ENCODE data around the gene CRTAC1. TPM values are rescaled to one million over a fixed set of nuclear protein-coding genes. Genes with fewer than 3 reads are reported as not detected.

CRTAC1 gene
- total RNA-seq, 1 donor from 2014 or later = 123 TPM

- H3K27ac ChIP-seq = no peak overlapping the region
- TF ChIP-seq, protein P1, sequence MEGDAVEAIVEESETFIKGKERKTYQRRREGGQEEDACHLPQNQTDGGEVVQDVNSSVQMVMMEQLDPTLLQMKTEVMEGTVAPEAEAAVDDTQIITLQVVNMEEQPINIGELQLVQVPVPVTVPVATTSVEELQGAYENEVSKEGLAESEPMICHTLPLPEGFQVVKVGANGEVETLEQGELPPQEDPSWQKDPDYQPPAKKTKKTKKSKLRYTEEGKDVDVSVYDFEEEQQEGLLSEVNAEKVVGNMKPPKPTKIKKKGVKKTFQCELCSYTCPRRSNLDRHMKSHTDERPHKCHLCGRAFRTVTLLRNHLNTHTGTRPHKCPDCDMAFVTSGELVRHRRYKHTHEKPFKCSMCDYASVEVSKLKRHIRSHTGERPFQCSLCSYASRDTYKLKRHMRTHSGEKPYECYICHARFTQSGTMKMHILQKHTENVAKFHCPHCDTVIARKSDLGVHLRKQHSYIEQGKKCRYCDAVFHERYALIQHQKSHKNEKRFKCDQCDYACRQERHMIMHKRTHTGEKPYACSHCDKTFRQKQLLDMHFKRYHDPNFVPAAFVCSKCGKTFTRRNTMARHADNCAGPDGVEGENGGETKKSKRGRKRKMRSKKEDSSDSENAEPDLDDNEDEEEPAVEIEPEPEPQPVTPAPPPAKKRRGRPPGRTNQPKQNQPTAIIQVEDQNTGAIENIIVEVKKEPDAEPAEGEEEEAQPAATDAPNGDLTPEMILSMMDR (IDR thresholded peaks at IDR 0.05) = no peak
- H3K27me3 ChIP-seq (ENCODE audit: low read depth) = peaks cover 4% of the 10 kb centered on the region
- H3K4me1 ChIP-seq = no peaks in the 10 kb centered on the region
- intact Hi-C loops (cut with DNase I) = no loop called here
- no peak overlapping the region for H3K4me3 ChIP-seq
- ATAC-seq = no peak
- no peak for DNase-seq
- H3K36me3 ChIP-seq = no peaks in the 10 kb centered on the region
- no peaks in the 10 kb centered on the region for H3K9me3 ChIP-seq
Measured at GRCh38 chr10:97932932-97933530, 97.4 kb downstream of the CRTAC1 start.

DNA sequence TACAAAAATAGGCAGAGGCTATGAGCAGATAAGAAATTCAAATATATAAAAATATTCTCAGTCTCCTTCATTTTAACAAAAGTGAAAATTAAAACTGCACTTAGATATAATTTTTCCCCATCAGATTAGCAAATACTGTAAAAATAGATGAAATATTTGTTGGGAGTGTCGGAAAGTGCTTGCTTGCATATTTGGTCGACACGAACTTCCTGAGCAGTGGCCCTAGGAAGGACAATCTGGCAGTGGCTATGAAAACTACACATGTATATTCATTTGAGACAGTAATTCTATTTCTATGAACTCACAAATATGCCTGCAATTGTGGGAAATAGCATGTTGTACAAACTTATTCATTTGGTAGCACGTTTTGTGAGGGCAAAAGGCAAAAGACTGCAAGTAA, 99.4 kb downstream of the CRTAC1 start:
- no peaks in the 10 kb centered on the region for H3K9me3 ChIP-seq
- no peak overlapping the region for H3K27ac ChIP-seq
- no peaks in the 10 kb centered on the region for H3K4me1 ChIP-seq
- intact Hi-C loops (cut with DNase I) = no loop called here
- no peak overlapping the region for H3K4me3 ChIP-seq
- no peak for DNase-seq
- H3K27me3 ChIP-seq (ENCODE audit: low read depth) = peaks cover 5% of the 10 kb centered on the region
- no peak for ATAC-seq
- no peaks in the 10 kb centered on the region for H3K36me3 ChIP-seq
- TF ChIP-seq, protein P1 (IDR thresholded peaks at IDR 0.05) = no peak

GRCh38 chr10:97928897-97929296, 101.5 kb downstream of the CRTAC1 start:
- ATAC-seq (no peak), DNase-seq (no peak)
- Histone ChIP-seq H3K27ac (no peak overlapping the region), H3K4me1 (no peaks in the 10 kb centered on the region), H3K27me3 (ENCODE audit: low read depth) (peaks cover 7% of the 10 kb centered on the region), H3K36me3 (no peaks in the 10 kb centered on the region), H3K9me3 (no peaks in the 10 kb centered on the region), H3K4me3 (no peak overlapping the region)
- TF ChIP-seq, protein P1 (IDR thresholded peaks at IDR 0.05) = no peak
- intact Hi-C loops (cut with DNase I) = no loop called here

DNA sequence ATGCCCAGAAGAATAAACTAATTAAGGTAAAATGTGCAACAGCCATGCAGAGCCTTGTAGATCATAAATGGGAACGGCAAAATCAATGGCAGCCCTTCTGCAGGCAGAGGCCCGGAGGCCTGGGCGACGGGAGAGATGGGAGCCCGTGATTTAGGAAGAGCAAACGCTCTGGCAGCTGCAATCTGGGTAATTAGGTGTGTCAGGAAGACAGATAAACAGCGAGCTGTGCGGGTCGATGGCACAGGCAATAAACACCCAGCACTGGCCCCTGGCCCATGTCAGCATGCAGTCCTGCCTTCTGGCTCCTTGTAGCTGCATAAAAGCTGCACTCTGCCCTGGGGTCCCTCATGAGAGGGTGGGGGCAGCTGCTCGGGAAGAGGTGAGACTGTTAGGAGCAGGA, 102.8 kb downstream of the CRTAC1 start:
- peaks cover 16% of the 10 kb centered on the region for H3K27me3 ChIP-seq (ENCODE audit: low read depth)
- ATAC-seq = no peak

GRCh38 chr10:97926055-97926454, 104.4 kb downstream of the CRTAC1 start:
- H3K36me3 ChIP-seq = no peaks in the 10 kb centered on the region
- intact Hi-C loops (cut with DNase I) = no loop called here
- DNase-seq (no peak), ATAC-seq (no peak)
- TF ChIP-seq, protein P1 (IDR thresholded peaks at IDR 0.05) = no peak
- no peaks in the 10 kb centered on the region for H3K4me1 ChIP-seq
- H3K4me3 ChIP-seq = no peak overlapping the region
- no peaks in the 10 kb centered on the region for H3K9me3 ChIP-seq
- peaks cover 23% of the 10 kb centered on the region for H3K27me3 ChIP-seq (ENCODE audit: low read depth)
- no peak overlapping the region for H3K27ac ChIP-seq

More for the DNA sequence above, 102.8 kb downstream of the CRTAC1 start:
- no peaks in the 10 kb centered on the region for H3K9me3 ChIP-seq
- H3K36me3 ChIP-seq = no peaks in the 10 kb centered on the region
- DNase-seq = no peak
- intact Hi-C loops (cut with DNase I) = no loop called here
- no peak overlapping the region for H3K27ac ChIP-seq
- H3K4me3 ChIP-seq = no peak overlapping the region
- H3K4me1 ChIP-seq = no peaks in the 10 kb centered on the region
- TF ChIP-seq, protein P1 (IDR thresholded peaks at IDR 0.05) = no peak

All from lower lobe of right lung (tissue), 2 donors.